Hematopoietic multipotent progenitor cell treated with erythropoietin and hydrocortisone succinate and interleukin-3 and kit ligand, for 8 days (in vitro differentiated cells): ENCODE data around the gene SIAH1.
"Not testable (repeated sequence)": the region's sequence is repeated elsewhere in the genome, so short reads cannot be mapped to it uniquely, and the experiment has no call there.

ENCODE experiments used
- DNase-seq: peaks from one replicate; pipeline ENCODE4 v3.0.0-alpha.2; 2015

SIAH1 gene

DNA sequence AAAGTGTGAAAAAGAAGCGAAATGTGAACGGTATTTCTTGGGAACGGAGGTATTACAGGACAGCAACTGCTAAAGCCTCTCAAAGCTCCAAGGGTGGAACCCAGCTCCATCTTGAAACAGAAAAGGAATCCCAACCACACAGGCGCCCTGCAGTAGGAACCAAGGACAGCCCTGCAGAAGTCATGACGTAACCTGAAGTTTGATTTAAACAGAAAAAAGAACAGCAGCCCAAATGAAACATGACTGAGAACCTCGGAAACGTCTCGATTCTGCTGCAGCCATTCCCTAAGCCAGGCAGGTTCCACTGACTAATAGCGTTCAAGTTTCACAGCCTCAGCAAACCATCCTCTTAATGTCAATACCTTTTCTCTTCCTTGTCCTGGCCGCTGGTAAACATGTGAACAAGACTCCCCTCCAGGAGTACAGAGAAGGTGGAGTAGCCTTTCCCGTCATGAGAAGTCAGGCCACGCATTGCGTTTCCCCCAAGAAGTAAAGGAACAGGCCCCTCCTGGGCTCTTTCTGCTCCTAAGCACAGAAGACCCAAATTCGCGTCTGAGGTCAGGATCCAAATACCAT, 20.1 kb downstream of the SIAH1 start:
- DNase-seq: no peak

DNA sequence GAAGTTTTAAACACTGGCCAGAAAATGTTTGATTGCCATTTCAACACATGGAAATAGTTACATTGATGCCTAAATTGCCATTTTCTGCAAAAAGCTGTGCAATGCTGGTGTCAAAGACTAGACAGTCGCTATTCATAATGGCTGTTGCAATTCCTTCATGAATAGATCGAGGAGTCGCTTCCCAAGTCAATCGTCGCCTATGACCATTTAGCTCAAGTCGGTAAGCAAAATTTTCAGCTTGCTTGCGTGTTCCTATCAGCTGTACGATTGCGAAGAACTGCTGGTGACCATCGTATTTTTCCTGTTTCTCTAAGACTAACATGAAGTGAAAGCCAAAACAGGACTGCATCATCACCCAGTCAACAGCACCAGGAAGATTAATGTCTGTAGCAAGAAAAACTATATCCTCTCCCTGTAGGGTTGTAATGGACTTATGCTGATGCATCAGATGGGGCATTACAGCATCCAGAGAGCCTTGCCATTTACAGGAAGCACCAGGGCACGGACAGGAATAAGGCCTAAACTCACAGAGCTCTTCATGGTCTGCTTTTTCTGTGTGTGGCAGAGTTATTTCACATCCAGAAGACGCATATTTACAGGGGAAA, 23.6 kb downstream of the SIAH1 start:
- no peak for DNase-seq

DNA sequence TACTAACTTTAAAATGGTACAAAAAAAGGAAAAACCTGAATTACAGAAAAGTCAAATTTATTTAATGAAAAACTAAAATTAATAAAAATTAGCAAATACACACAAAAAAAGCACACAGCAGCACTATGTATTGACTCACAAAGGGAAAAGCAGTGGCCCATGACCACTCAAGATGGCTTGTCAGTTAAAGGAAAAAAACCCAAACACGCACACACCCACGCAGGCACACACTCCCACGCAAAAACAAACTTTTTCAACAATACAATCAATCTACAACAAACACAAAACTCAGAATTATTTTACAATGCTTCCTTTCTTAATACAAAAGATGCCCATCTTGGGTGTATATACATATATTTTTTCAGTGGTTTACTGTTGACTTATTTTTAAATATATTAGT, 24.2 kb downstream of the SIAH1 start:
- no peak for DNase-seq

DNA sequence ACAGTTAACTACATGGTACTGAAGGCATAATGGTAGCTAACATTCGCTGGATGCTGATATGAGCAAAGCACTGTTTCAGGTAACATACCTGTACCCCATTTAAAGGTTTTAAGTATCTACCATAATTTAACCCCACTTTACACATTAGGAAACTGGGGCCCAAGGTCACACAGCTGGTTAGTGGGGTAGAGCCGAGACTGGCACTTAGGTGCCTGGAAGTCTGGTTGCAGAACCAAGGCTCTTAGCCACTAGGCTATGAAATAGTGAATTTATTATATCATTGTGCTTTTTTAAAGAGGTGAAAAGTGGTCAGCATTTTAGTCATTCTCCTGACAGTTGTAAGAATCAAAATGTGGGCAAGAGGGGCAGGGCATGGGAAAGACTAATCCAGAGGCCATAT, 25.2 kb downstream of the SIAH1 start:
- no peak for DNase-seq

DNA sequence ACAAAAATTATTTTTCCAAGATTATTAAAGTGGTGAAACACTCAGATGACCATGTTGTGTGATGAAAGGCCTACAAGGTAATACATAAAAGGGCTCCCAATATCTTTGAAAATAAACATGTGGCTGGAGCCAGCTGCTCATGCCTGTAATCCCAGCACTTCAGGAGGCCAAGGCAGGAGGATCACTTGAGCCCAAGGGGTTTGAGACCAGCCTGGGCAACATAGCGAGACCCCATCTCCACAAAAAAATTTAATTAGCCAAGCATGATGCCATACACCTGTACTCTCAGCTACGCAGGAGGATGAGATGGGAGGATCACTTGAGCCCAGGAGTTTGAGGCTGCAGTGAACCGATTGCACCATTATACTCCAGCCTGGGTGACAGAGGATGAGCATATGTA, 26.8 kb downstream of the SIAH1 start:
- no peak for DNase-seq

DNA sequence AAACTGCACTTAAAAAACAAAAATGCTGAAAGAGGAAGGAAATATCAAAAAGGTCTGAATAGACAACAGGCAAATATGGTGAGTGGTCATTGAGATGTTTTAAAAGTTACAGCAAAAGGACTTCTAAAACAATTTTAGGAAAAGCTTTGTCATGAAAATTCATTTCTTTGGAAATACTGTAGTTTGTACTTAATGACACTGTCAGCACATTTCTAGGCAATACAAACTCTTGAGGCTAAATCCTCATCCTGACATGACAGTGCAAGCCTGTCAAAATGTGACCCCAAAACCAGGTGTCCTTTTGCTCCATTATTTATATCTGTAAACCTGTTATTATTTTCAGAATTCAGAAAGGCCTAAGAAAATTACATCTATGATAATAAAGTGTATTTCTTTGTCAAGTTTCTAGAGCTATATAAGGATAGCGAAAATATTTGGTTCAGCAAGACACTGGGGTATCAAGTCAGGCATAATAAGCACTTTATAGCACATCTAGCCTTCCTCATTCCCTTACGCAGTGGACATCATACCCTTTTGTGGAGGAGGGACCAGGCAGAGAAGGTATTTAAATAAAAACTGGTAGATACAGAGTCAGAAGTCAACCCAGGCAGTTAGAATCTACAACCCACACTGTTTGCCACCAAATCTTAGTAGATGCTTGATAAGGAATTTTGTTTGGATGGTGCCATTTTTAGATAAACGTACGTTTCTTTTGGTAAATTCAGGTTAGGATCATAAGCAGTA, 28.4 kb downstream of the SIAH1 start:
- no peak for DNase-seq

DNA sequence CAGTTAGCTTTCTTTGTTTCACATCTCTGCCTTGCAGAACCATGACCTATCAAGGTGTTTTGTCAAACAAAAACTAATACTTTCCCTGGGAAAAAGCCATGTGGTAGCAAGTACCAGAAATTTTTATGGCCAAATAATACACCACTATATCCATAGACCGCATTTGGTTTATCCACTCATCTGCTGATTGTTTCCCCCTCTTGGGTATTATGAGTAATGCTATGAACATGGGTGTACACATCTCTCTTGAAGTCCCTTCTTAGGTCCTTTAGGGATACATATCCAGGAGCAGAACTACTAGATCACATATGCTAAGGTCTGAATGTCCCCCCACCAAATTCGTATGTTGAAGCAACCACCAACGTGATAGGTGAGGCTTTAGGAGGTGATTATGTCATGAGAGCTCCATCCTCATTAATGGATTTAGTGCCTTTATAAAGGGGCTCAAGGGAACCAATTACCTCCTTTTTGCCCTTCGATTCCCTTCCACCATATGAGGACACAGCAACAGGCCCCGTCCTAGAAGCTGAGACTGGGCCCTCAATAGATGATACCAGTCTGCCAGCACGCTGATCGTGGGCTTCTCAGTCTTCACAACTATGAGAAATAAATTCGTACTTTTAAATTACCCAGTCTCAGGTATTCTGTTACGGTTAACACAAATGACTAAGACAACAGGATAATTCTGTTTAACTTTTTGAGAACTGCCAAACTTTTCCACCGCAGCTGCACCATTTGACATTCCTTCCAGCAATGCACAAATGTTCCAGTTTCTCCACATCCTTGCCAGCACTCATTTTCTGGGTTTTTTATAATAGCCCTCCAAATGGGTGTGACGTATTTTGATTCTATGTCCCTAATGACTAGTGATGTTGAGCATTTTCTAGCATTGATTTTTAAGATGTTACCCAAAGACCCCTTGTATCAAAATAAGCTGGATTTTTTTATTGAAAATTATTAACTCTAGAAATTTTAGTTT, 30.0 kb downstream of the SIAH1 start:
- DNase-seq: no peak

DNA sequence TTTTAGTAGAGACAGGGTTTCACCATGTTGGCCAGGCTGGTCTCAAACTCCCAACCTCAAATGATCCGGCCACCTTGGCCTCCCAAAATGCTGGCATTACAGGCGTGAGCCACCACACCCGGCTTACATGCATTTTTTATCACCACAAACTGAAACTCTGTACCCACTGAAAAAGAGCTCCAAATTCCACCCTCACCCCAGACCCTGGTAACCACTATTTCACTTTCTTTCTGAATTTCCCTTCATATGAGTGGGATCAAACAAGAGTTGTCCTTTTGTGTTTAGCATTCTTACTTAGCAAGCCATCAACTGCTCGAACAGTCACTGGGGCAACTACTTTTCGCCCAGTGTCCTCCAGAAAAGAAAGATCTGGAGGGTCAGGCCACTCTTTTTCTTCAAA, 30.8 kb downstream of the SIAH1 start:
- DNase-seq: not testable (repeated sequence)

DNA sequence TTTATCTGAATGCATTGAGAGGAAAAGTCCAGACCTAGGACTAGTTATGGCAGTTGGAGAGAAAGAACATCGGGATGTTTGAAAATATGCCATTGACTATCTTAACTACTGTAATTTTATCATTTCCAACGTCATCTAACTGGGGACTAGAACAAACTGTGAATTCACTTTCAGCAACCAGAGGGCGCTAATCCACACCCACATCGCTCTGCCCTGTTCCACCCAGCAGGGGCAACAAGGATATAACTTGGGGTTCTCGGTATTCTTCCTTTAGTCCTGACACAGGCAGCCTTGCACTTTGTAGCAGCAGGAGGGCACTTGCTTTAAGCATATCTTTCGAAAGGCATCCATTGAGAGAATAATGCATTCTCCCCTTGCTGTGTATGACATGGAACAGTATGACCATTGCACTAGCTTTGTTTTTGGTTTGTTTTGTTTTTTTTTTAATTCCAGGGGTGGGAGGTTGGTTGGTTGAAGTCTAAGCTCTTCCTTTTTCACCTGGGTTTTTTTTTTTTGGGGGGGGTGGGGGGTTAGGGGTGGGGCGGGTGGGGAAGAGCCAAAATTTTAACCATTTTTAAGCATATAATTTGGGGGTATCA, 31.5 kb downstream of the SIAH1 start:
- peak; percentile 88 for DNase-seq

DNA sequence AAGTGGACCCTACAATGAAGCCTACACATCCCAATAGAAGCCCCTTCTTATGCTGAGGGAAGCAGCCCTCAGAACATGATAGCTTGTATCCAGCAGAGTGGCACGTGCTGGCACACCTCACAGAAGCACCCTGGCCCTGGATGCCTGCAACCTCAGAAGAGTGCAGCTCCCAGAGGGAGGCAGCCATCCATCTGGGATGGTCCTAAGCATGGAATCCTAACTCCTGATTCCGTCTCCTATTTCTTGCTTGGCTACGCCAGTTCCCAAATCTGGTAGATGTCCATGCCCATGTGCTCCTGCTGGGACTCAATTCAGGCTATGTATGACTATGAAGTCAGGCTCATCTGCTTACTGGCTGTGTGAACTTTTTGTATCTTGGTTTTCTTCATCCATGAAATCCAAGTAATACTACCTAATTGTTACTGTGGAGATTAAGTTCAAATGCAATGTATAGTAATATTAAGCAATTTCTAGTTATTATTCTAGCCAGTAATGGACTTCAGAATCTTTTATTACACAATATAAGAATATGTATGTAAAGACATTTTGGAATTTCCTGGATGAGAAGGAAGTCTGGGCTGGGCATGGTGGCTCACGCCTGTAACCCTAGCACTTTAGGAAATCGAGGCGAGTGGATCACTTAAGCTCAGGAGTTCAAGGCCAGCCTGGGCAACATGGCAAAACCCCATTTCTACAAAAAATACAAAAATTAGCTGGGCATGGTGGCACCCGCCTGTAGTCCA, 32.4 kb downstream of the SIAH1 start:
- DNase-seq: no peak

DNA sequence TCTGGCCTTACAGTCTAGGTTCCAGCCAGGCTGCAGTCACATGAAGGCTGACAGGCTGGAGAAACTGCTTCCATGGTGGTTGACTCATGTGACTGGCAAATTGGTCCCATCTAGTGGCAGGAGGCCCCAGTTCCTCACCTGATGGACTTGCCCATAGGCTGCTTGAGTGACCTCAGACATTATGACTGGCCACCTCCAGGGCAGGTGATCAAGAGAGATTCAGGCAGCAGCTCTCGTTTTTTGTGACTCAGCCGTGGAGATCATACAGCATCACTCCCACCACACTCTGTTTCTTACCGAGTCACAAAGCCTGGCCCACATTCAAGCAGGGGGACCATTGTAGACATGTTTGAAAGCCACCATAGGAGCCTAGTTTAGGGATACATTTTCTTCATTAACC, 34.5 kb downstream of the SIAH1 start:
- no peak for DNase-seq

DNA sequence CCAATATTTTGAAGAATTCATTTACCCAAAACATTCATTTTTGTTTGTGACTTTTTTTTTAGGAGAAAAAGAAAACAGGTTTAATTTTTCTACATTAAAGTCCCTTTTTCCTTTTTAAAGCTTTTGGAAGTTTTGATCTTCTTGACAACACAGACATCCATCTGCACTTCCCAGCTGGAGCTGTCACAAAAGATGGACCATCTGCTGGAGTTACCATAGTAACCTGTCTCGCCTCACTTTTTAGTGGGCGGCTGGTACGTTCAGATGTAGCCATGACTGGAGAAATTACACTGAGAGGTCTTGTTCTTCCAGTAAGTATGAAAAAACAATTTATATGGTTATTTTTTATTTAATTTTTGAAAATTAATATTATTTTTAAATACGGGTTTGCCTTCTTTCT, 37.2 kb downstream of the SIAH1 start:
- no peak for DNase-seq

DNA sequence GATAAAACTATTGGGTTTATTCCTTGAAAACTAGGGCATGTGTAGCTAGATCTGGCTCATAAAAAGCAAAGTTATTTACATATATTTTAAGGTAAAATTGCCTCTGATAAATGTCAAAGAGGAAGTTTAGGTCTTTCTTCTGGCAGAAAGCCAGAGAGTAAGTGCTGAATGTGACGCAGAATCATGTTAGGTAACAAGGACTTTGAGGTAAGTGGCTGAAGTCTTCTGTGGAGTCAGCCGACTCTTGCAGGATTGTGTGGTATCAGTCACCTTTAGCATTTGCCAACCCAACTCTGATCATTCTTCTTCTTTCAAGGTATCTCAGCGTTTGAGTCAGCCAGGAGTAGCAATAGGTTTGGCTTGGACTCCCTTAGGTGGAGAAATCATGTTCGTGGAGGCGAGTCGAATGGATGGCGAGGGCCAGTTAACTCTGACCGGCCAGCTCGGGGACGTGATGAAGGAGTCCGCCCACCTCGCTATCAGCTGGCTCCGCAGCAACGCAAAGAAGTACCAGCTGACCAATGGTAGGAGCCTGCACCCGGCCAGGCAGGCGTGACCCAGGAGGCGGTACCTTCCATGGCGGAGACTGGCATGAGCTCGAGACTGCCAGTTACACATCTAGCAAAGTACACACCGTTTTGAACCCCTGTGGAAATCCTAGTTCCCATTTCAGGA, 37.9 kb downstream of the SIAH1 start:
- no peak for DNase-seq

DNA sequence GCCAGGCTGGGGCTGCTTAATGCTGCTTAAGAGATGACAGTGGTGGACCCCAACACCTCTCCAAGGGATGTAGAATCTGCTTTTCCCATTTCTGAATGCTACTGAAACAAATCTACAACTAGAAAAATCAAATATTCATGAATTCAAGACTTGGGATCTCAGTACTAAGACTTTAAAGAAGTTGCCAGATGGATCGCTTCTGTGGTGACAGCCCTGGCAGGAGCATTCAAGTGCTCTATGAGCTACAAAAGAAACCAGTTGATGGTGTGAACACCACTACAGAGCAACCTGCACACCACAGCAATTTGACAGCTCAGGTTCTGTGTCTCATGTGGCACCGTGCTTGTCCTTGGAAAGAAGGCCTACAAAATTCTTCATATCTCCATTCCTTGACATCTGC, 42.6 kb downstream of the SIAH1 start:
- DNase-seq: no peak

DNA sequence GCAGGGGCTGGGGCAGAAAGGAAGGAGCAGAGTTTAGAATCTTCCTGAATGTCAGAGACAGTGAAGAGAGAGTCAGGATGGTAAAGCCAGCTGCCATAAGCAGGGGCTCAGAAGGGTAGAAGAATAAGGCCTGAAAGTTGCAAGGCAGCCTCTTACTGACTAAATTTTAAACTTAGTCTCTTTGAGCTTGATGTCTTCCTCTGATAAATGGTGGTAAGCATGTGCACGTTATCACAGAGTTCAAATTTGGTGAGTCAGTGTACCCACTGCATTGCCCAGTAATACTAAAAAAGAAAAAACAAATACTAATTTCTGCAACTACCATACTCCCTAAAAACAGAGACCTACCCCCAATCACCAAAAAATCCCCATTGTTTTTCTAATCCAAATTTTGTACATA, 45.2 kb downstream of the SIAH1 start:
- DNase-seq: peak; percentile 42

DNA sequence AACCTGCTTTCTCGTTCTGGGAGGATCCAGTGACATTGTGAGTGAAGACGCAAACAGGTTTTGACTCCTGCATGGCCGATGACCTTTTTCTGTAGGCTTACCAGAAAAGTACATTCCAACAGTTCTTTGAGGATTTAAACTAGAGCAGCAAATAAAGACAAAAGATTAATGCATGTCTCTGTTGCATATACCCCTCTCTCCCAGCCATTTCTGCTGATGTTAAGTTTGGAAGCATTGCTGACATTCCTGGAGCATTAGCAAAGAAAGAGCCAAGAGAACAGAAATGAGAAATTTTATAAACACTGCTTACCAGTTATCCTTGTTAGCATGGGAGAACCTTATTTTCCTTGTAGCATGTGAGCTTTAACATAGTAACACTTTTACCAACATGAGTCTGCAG, 49.3 kb downstream of the SIAH1 start:
- no peak for DNase-seq

DNA sequence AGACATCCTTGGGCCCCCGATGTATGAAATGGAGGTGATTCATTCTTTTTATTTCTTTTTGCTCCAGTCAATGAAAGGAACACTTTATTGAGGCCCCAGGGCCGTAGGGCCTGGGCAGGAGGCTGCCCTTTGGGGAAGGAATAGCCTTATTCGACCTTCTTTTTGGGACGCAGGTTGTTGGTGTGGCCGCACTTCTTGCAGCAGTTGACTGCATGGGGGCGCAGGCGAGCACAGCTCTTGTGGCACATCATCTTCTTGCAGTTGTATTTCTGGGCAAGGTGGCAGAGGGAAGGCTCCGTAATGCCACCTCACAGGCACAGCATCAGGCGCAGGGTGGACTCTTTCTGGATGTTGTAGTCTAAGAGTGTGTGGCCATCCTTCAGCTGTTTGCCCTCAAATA, 50.9 kb downstream of the SIAH1 start:
- DNase-seq: no peak

DNA sequence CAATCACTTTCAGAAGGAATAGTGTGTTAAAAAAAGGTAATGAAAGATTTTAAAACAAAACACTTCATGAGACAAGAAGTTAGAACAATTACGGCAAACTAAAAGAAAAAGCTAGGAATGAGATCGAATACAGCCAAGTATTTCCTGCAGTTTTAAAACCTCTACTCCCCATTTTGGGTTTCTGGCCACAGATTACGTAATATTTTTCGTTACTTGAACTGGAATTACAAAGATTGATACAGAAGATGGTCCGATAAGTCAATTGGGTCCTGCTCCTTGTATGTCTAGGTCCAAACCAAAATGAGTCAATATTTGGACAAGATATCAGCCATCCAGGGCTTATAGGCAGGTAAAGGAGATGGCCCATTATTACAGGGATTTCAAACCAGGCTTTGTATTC, 52.2 kb downstream of the SIAH1 start:
- no peak for DNase-seq

DNA sequence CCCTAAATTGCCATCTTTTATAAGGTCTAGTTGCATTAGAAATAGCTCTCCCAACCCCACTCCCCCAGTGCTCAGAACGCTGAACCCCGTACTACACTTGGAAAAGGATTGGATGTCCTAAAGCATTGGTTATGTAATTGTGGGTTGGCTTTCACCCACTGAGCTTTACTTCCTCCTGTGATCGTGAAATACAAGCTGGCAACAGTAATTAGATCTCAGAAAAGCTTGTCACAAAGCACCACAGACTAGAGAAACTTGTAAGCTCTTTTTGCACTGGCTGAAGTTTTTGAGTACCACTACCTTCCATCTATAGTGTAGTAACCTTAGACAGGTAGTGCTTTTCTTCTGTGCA, 54.4 kb downstream of the SIAH1 start:
- DNase-seq: no peak

DNA sequence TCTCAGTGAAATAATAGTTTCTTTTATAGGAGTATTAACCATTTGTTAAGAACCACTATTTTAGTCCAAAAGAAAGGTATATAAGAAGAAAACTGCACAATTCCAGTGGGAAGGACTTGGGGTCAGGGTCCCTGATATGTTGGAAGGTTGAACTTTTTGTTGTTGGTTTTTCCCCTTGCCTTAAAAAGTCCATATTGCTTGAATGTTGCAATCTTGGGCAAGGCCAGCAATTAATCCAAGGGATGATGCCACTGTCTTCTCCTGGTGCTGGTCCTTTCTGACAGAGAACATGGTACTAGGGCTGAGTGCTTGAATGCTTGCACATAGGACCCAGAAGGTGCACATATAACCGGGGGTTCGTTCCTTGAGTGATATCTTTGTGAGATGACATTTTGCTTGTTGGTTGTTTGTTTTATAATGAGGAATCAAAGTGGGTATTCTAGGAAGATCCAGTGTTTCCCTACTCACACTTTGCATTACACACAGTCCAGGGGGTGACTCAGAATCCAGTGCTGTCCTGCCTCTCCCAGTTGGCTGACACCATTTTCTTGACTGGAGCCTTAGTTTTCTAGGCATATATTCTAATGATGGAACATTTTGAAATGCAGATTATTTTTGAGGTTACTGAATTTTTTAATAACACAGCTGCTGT, 54.9 kb downstream of the SIAH1 start:
- DNase-seq: no peak

DNA sequence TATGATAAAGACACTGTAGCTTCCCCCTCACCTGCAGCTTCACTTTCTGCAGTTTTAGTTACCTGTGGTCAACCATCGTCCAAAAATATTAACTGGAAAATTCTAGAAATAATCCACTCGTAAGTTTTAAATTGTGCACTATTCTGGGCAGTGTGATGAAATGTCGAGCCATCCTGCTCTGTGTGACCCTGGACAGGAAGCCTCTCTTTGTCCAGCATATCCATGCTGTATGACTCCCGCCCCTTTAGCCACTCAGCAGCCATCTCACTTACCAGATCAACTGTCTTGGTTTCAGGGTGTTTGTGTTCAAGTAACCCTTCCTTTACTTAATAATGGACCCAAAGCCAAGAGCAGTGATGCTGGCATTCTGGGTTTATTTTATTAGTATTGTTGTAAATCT, 56.1 kb downstream of the SIAH1 start:
- DNase-seq: no peak
